ENCODE measurements around the gene MYO5A. TPM values are rescaled to one million over a fixed set of nuclear protein-coding genes. Genes with fewer than 3 reads are reported as not detected.
"Not testable (repeated sequence)": the region's sequence is repeated elsewhere in the genome, so short reads cannot be mapped to it uniquely, and the experiment has no call there.

MYO5A gene
- total and polyA plus RNA-seq, 2 donors (not counting 1 experiment from before 2014, with no cell fraction given), result 32.9 to 41.9 TPM

- no peak for DNase-seq (ENCODE audit: low read depth in 2 of 2)
- Histone ChIP-seq H3K4me3 (replicated peaks in 1 of 4; ENCODE audit: control extremely low read depth in 1 of 4, insufficient read depth in 1 of 4, low read depth in 3 of 4, low read length in 4 of 4) (no peak overlapping the region), H3K27me3 (ENCODE audit: control insufficient read depth, insufficient read depth, low read length) (no peaks in the 10 kb centered on the region), H3K9ac (ENCODE audit: insufficient read depth, low read length) (no peak overlapping the region), H3K9me3 (ENCODE audit: control insufficient read depth, insufficient read depth, low read depth, low read length) (no peaks in the 10 kb centered on the region), H3K4me1 (ENCODE audit: control insufficient read depth, extremely low read depth, insufficient read depth, low read length) (peaks cover 5% of the 10 kb centered on the region), H3K36me3 (ENCODE audit: control insufficient read depth, insufficient read depth, low read length) (no peaks in the 10 kb centered on the region), H3K79me2 (ENCODE audit: control insufficient read depth, insufficient read depth, low read length) (peaks cover 9% of the 10 kb centered on the region), H4K20me1 (ENCODE audit: control insufficient read depth, extremely low read depth, insufficient read depth, low read length) (no peaks in the 10 kb centered on the region), H3K27ac (ENCODE audit: insufficient read depth, low read length) (no peak overlapping the region), H3K4me2 (ENCODE audit: extremely low read depth, insufficient read depth, low read length) (no peak overlapping the region), H2AFZ (ENCODE audit: low read length) (no peak overlapping the region)
- TF ChIP-seq EZH2 (IDR thresholded peaks at IDR 0.05; ENCODE audit: low read length, missing control alignments) (no peak), CTCF (conservative IDR thresholded peaks at IDR 0.05 in 1 of 2, IDR thresholded peaks at IDR 0.05 in 1 of 2; ENCODE audit: low read depth in 1 of 2, low read length in 2 of 2) (no peak)
Measured at GRCh38 chr15:52464040-52464439, 64.6 kb downstream of the MYO5A start.

GRCh38 chr15:52463638-52464037, 65.0 kb downstream of the MYO5A start:
- no peak for TF ChIP-seq CTCF (conservative IDR thresholded peaks at IDR 0.05 in 1 of 2, IDR thresholded peaks at IDR 0.05 in 1 of 2; ENCODE audit: low read depth in 1 of 2, low read length in 2 of 2)
- no peak for TF ChIP-seq EZH2 (IDR thresholded peaks at IDR 0.05; ENCODE audit: low read length, missing control alignments)
- Histone ChIP-seq H3K9ac (ENCODE audit: insufficient read depth, low read length) (no peak overlapping the region), H3K9me3 (ENCODE audit: control insufficient read depth, insufficient read depth, low read depth, low read length) (no peaks in the 10 kb centered on the region), H4K20me1 (ENCODE audit: control insufficient read depth, extremely low read depth, insufficient read depth, low read length) (no peaks in the 10 kb centered on the region), H3K36me3 (ENCODE audit: control insufficient read depth, insufficient read depth, low read length) (no peaks in the 10 kb centered on the region), H2AFZ (ENCODE audit: low read length) (no peak overlapping the region), H3K79me2 (ENCODE audit: control insufficient read depth, insufficient read depth, low read length) (peaks cover 9% of the 10 kb centered on the region), H3K27me3 (ENCODE audit: control insufficient read depth, insufficient read depth, low read length) (no peaks in the 10 kb centered on the region), H3K4me2 (ENCODE audit: extremely low read depth, insufficient read depth, low read length) (no peak overlapping the region), H3K27ac (ENCODE audit: insufficient read depth, low read length) (no peak overlapping the region), H3K4me1 (ENCODE audit: control insufficient read depth, extremely low read depth, insufficient read depth, low read length) (peaks cover 5% of the 10 kb centered on the region), H3K4me3 (replicated peaks in 1 of 4; ENCODE audit: control extremely low read depth in 1 of 4, insufficient read depth in 1 of 4, low read depth in 3 of 4, low read length in 4 of 4) (no peak overlapping the region)
- peak in 1 of 2 donors; percentile 24 for DNase-seq (ENCODE audit: low read depth in 2 of 2)

- no peaks in the 10 kb centered on the region for H3K27me3 ChIP-seq (ENCODE audit: control insufficient read depth, insufficient read depth, low read length)
- H3K4me3 ChIP-seq (replicated peaks in 1 of 4; ENCODE audit: control extremely low read depth in 1 of 4, insufficient read depth in 1 of 4, low read depth in 3 of 4, low read length in 4 of 4), result no peak overlapping the region
- H3K9ac ChIP-seq (ENCODE audit: insufficient read depth, low read length), result no peak overlapping the region
- H3K79me2 ChIP-seq (ENCODE audit: control insufficient read depth, insufficient read depth, low read length), result peaks cover 9% of the 10 kb centered on the region
- no peak overlapping the region for H3K4me2 ChIP-seq (ENCODE audit: extremely low read depth, insufficient read depth, low read length)
- TF ChIP-seq CTCF (conservative IDR thresholded peaks at IDR 0.05 in 1 of 2, IDR thresholded peaks at IDR 0.05 in 1 of 2; ENCODE audit: low read depth in 1 of 2, low read length in 2 of 2) (no peak), EZH2 (IDR thresholded peaks at IDR 0.05; ENCODE audit: low read length, missing control alignments) (no peak)
- H3K4me1 ChIP-seq (ENCODE audit: control insufficient read depth, extremely low read depth, insufficient read depth, low read length), result peaks cover 5% of the 10 kb centered on the region
- no peaks in the 10 kb centered on the region for H4K20me1 ChIP-seq (ENCODE audit: control insufficient read depth, extremely low read depth, insufficient read depth, low read length)
- no peak for DNase-seq (ENCODE audit: low read depth in 2 of 2)
- no peak overlapping the region for H3K27ac ChIP-seq (ENCODE audit: insufficient read depth, low read length)
- no peak overlapping the region for H2AFZ ChIP-seq (ENCODE audit: low read length)
- H3K36me3 ChIP-seq (ENCODE audit: control insufficient read depth, insufficient read depth, low read length), result no peaks in the 10 kb centered on the region
- H3K9me3 ChIP-seq (ENCODE audit: control insufficient read depth, insufficient read depth, low read depth, low read length), result no peaks in the 10 kb centered on the region
Measured at GRCh38 chr15:52462806-52463360, 65.8 kb downstream of the MYO5A start.

- not testable (repeated sequence) for H3K4me1 ChIP-seq (ENCODE audit: control insufficient read depth, extremely low read depth, insufficient read depth, low read length); H2AFZ ChIP-seq (ENCODE audit: low read length); H3K79me2 ChIP-seq (ENCODE audit: control insufficient read depth, insufficient read depth, low read length); H3K9ac ChIP-seq (ENCODE audit: insufficient read depth, low read length); H4K20me1 ChIP-seq (ENCODE audit: control insufficient read depth, extremely low read depth, insufficient read depth, low read length); DNase-seq (ENCODE audit: low read depth in 2 of 2); H3K27me3 ChIP-seq (ENCODE audit: control insufficient read depth, insufficient read depth, low read length); H3K36me3 ChIP-seq (ENCODE audit: control insufficient read depth, insufficient read depth, low read length); H3K9me3 ChIP-seq (ENCODE audit: control insufficient read depth, insufficient read depth, low read depth, low read length); H3K4me2 ChIP-seq (ENCODE audit: extremely low read depth, insufficient read depth, low read length); H3K4me3 ChIP-seq (replicated peaks in 1 of 4; ENCODE audit: control extremely low read depth in 1 of 4, insufficient read depth in 1 of 4, low read depth in 3 of 4, low read length in 4 of 4); H3K27ac ChIP-seq (ENCODE audit: insufficient read depth, low read length)
Measured at GRCh38 chr15:52459701-52460100, 69.0 kb downstream of the MYO5A start.

- not testable (repeated sequence) for H3K9ac ChIP-seq (ENCODE audit: insufficient read depth, low read length); H3K4me3 ChIP-seq (replicated peaks in 1 of 4; ENCODE audit: control extremely low read depth in 1 of 4, insufficient read depth in 1 of 4, low read depth in 3 of 4, low read length in 4 of 4); H3K9me3 ChIP-seq (ENCODE audit: control insufficient read depth, insufficient read depth, low read depth, low read length); H4K20me1 ChIP-seq (ENCODE audit: control insufficient read depth, extremely low read depth, insufficient read depth, low read length); H2AFZ ChIP-seq (ENCODE audit: low read length); DNase-seq (ENCODE audit: low read depth in 2 of 2); H3K4me2 ChIP-seq (ENCODE audit: extremely low read depth, insufficient read depth, low read length); H3K27me3 ChIP-seq (ENCODE audit: control insufficient read depth, insufficient read depth, low read length); H3K36me3 ChIP-seq (ENCODE audit: control insufficient read depth, insufficient read depth, low read length); H3K79me2 ChIP-seq (ENCODE audit: control insufficient read depth, insufficient read depth, low read length); H3K27ac ChIP-seq (ENCODE audit: insufficient read depth, low read length); H3K4me1 ChIP-seq (ENCODE audit: control insufficient read depth, extremely low read depth, insufficient read depth, low read length)
Measured at GRCh38 chr15:52459265-52459664, 69.4 kb downstream of the MYO5A start.

Data from fibroblast of lung (primary cell).